Head of caudate nucleus (tissue), 42 donors: ENCODE data around the gene CAPN10.
A peak's percentile ranks its signal among the peaks of the same experiment; 100 is the strongest.

Experiments used
- DNase-seq, 42 donors: peaks; one replicate each; pipeline versions ENCODE4 v3.0.0 to v3.0.0-alpha.2; 2020 to 2021; ENCODE audit warnings: mixed read lengths in 7 of 42
- intact Hi-C: fragments of 100-400 bp; cut with DNase I; formaldehyde crosslinking; loops from one replicate; pipeline ENCODE4 v1.15.0; 2022

CAPN10 gene

GRCh38 chr2:240638512-240639160, 52.1 kb downstream of the CAPN10 start:
- DNase-seq: peak in 11 of 42 donors; percentile 5 to 31 (median 11)
- intact Hi-C loops: no loop called here

DNA sequence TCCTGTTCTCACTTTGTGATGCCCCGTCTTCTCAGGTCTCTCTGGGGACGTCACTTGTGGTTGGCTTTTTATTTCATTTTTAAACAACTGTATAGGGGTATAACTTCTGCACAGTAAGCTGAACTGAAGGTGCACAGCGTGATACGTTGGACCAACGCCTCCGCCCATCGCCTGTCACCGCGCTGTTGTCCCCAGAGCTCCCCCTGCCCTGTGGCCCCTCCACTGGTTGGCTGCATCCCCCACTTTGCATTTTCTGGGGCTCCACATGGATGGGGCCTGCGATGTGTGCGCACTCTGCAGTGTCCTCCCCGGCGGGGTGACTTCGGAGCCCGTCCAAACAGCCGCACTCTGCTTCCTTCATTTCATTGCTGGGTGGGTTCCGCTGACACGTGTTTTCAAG, 53.0 kb downstream of the CAPN10 start:
- intact Hi-C loops: no loop called here
- DNase-seq: peak in 5 of 42 donors; percentile 2 to 17 (median 5)

GRCh38 chr2:240640939-240641338, 54.4 kb downstream of the CAPN10 start:
- intact Hi-C loops: no loop called here
- peak in 15 of 42 donors; percentile 8 to 45 (median 28) for DNase-seq

- intact Hi-C loops: no loop called here
- DNase-seq: peak in 6 of 42 donors; percentile 3 to 10 (median 8)
Observed at GRCh38 chr2:240642061-240642805, 55.7 kb downstream of the CAPN10 start.

- peak in 2 of 42 donors; percentile 3 to 7 for DNase-seq
Observed at GRCh38 chr2:240642806-240643092, 56.2 kb downstream of the CAPN10 start.

DNA sequence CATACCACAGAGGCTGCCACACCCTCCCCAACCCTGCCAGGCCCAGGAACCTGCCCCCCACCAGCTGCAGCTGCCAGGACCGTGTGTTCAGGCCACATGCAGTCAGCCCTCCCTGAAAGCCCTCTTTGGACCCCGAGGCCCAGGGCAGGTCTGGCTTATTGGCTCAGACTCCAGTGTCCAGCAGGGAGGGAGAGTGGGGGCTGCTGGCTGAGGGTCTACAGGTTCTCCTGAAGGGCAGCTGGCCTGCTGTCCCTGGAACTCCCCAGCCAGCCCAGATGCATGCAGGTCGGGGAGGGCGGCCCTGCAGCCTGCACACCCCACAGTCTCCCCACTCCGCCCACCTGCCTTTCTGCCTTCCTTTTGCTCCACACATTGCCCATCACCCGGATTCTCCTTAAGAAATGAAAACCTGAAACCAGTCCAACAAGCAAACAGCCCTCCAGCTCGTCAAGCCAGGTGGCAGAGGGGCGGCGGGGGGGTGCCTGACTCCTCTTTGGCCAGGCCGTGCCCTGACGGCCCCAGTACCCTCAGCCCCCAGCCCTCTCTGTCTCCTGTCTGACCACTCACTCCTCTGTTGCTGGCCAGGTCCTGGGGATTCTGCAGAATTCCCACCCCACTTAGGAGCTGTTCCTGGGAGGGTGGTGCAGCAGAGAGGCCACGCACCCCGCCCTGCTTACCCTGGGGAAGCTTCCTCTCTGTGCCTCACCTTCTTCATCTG, 56.7 kb downstream of the CAPN10 start:
- peak in 10 of 42 donors; percentile 1 to 32 (median 7) for DNase-seq
- intact Hi-C loops: no loop called here

More at GRCh38 chr2:240642806-240643092, 56.2 kb downstream of the CAPN10 start:
- intact Hi-C loops: no loop called here

GRCh38 chr2:240643811-240644150, 57.2 kb downstream of the CAPN10 start:
- intact Hi-C loops: no loop called here
- peak in 5 of 42 donors; percentile 1 to 8 (median 3) for DNase-seq

DNA sequence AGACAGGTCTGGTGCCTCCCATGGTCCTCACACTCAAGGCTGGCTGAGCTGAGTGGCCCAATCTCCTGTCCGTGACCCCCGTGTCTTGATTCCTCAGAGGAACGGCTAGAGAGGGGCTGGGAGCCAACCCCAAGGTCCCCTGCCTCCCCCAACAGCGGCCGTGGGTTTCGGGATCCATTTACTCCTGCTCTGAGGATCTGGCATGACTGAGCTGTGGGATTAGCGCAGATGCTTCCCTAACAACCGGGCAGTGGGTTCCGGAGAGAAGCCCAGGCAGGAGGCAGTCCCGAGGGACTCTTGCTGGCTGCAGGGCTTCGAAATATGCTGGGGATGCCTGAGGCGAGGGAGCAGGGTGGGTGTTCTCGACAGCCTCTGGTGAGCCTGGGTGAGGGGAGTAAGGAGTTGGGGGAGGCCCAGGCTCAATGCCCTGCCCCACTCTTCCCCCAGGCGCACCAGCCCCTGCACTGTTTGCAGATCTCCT, 57.7 kb downstream of the CAPN10 start:
- intact Hi-C loops: no loop called here
- peak in 10 of 42 donors; percentile 1 to 29 (median 7) for DNase-seq

DNA sequence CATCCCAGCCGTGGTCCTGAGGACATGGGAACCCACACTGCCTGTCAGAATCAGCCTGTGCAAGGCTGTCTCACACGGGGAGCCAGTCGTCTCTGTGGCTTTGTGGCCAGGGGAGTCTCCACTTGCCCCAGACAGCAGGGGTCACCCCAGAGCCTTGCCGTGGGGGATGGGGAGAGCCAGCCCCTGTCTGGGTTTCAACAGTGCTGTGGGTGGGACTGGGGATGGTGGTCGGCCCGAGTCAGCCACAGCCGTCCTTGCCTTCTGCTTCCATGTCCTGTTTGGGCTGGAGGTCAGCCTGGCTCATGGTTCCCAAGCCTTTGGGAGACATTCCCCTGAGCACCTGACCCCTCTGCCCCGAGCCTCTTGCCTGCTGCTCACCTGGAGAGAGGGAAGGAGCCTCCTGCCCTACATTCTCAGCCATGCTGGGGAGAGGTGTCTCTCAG, 58.3 kb downstream of the CAPN10 start:
- intact Hi-C loops: no loop called here
- DNase-seq: peak in 8 of 42 donors; percentile 5 to 40 (median 10)

GRCh38 chr2:240645346-240645745, 58.8 kb downstream of the CAPN10 start:
- intact Hi-C loops: no loop called here
- peak in 5 of 42 donors; percentile 0 to 18 (median 4) for DNase-seq

GRCh38 chr2:240645801-240646175, 59.3 kb downstream of the CAPN10 start:
- intact Hi-C loops: no loop called here
- peak in 5 of 42 donors; percentile 8 to 25 (median 17) for DNase-seq

GRCh38 chr2:240646176-240646899, 59.8 kb downstream of the CAPN10 start:
- intact Hi-C loops: no loop called here
- peak in 8 of 42 donors; percentile 7 to 37 (median 10) for DNase-seq

GRCh38 chr2:240646900-240647502, 60.5 kb downstream of the CAPN10 start:
- intact Hi-C loops: no loop called here
- DNase-seq: peak in 3 of 42 donors; percentile 1 to 6 (median 5)

DNA sequence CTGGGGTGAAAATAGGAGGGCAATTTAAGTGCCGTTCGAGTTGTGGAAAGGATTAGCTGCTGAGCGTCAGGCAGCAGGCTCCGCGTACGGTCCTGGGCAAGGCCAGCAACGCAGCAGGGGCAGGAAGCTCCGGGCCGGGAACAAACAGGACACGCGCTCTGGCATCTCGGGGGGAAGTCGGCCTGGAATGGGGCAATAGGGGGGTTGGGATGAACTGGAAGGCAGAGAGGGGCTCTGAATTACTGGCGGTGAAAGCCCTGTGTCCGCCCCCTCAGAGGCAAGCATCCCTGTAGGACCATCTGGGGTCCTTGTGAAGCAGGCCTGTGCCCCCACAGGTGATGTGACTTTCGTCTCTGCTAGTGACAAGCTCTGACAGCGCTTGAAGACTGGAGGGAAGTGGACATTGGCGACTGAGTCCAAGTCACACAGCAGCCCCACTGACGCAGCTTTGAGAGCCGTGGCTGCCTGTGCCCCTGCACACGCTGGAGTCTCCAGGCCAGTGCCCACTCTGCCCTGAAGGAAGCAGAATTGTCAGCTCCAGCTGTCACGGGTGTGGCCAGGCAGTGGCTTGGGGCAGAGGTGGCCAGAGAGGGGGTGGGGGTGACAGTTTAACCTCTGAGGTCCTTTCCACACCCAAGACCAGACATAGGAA, 61.1 kb downstream of the CAPN10 start:
- intact Hi-C loops: no loop called here
- peak in 3 of 42 donors; percentile 5 to 22 (median 5) for DNase-seq

GRCh38 chr2:240648155-240648649, 61.7 kb downstream of the CAPN10 start:
- intact Hi-C loops: no loop called here
- DNase-seq: peak in 4 of 42 donors; percentile 4 to 26 (median 12)
